ENCODE data around the gene SMAD6.
"Not testable (repeated sequence)": the region's sequence is repeated elsewhere in the genome, so short reads cannot be mapped to it uniquely, and the experiment has no call there.

Gene SMAD6

DNA sequence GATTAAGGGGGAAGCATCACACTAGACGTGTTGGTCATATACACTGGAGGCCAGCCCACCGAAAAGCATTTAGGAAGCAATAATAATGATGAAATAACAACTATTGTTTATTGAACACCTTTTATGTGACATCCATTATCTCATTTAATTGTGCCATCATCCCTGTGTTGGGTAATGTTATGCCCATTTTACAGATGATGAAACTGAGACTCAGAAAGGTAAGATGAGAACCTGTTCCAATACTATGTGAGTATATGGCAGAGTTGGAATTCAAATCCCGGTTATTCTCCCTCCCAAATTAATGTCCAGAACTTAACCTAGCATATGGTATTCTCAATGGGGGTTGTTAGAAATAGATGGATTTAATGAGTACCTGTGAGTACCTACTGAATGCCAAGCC is 99.2 kb downstream of the SMAD6 start:
- DNase-seq = no peak

DNA sequence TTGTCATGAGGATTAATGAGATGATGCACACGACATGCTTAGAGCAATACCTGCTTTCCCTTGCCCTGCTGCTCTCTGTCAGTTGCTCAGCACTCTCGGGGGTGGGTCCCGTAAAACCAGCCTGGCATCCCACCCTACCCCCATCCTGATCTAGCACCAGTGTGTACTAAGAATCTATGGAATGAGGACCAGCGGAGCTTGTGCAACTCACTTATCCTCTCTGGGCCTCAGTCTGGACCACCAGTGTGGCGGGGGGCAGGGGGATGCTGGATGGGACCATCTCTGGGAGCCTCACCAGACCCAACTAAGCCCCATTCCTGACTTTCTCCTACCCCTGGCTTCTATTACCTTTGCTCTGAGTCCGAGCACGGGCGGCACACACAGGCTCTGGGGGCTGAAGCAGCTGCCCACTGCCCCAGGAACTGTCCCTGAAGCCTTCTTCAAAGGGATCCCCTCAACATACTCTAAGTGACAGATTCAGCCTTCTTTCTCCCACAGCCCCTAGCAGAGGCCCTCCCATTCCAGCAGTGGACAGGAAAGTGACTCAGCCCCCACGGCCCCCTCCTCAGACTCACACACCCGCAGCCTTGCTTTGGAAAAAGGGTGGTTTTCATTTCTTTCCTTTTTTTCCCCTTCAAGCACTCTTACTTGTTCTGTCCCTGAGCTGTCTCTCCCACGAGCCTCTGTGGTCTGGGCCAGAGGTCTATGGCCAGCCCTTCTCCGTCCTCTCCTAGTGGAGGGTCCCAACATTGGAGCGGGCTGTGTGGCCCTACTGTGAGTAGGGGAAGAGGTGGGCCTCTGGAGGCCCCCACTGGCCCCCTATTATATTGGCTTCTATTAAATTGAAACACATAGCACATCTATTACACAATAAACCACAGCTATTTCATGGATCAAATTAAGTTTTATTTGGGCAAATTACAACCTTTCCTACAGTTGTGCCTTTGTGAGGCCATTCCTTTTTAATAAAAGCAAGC is 100.3 kb downstream of the SMAD6 start:
- no peak for DNase-seq

DNA sequence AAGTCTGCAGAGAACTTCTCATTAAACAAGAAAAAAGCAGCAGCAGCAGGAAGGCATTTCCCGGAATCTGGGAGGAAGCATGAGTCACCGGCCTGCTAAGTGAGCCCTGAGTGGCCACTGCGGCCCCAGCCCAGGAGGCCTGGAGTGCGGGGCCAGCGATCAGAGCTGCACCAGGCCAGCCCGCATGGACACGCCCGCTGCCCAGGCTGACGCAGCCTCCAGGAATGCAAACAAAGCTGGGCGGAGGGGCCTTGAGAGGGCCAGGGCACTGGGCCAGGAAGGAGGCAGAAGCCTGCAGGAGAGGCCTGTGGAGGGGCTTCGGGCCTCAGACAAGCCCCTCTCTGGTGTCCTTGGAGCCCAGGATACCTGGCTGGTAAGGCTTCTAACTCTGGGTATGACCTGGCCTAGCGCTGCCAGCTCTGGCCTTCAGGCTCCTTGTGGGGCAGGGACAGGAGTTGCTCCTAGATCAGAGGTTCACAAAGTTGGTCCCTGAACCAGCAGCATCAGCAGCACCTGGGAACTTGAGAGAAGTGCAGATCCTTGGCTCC is 101.2 kb downstream of the SMAD6 start:
- no peak for DNase-seq

DNA sequence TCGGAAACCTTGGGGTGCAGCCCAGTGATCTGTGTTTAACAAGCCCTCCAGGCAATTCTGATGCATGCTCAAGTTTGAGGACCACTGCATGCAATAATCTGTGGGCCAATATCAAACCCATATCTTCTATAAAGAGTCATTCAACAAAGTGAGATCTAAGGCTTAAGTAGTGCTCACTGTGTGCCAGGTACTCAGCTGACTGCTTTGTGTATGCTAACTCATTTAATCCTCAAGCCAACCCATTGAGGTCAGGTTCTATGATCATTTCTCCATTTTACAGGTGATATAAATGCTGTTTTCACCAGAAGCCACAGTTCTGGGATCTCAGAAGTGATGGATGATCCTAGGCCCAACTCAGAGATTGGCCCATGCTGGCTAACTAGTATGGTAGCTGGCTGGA is 101.7 kb downstream of the SMAD6 start:
- DNase-seq = no peak

- DNase-seq = no peak
Observed at GRCh38 chr15:66805202-66805885, 103.3 kb downstream of the SMAD6 start.

DNA sequence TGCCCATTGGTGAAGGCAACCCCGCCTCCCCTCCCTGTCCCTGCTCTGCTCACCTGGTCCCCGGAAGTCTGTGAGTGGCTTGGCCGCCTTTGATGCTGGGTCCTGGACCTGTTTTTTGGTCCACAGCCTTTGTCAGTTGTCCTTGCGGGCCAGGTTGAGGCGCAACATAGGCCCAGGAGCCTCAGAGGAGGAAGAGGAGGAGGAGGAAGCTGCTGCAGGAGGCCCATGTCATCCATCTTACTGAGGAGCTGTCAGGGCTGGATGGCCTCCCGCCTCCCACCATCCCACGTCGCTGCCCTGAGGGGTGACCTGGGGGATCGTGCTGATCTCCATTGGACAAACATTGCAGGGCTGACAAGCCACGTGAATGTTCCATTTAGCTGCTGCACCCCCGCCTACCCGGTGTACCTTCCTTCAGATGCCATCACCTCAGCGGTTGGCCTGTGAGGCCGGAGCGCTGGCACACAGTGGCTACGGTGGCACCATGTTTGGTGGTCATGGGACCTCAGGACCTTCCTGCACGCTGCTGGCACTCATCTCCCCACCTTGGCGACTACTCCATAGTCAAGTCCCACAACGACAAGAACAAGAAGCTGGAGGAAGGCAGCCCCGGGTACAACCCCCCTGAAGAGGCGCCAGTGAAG is 106.3 kb downstream of the SMAD6 start:
- DNase-seq = no peak

GRCh38 chr15:66809664-66810063 is 107.6 kb downstream of the SMAD6 start:
- DNase-seq = no peak

DNA sequence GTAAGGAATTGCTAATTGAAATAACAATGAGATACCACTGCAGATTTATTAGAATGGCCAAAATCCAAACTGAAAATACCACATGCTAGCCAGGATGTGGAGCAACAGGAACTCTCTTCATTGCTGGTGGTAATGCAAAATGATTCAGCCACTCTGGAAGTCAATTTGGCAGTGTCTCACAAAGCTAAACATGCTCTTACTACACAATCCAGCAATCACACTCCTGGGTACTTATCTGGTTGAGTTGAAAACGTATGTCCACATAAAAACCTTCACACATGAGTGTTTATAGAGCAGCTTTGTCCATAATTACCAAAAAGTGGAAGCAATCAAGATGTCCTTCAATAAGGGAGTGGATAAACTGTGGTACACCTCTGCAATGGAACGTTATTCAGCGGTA is 113.3 kb downstream of the SMAD6 start:
- no peak for DNase-seq

GRCh38 chr15:66816201-66816600 is 114.2 kb downstream of the SMAD6 start:
- no peak for DNase-seq

DNA sequence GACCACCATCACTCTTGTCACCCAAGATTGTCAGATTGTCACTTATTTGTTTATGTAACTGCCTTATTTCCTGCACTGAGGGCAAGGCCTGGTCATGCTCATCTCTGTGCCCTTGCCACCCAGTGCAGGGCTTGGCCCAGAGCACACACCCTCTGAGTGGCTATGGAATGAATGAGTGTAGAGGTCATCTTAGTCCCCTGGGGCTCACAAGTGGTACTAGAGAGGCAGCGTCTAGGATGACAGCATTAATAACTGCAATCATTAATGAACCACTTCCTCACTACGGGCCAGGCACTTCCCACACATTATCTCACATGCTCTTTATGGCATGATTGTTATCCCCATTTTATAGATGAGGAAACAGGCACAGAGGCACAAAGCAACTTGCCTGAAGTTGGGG is 117.0 kb downstream of the SMAD6 start:
- DNase-seq = no peak

DNA sequence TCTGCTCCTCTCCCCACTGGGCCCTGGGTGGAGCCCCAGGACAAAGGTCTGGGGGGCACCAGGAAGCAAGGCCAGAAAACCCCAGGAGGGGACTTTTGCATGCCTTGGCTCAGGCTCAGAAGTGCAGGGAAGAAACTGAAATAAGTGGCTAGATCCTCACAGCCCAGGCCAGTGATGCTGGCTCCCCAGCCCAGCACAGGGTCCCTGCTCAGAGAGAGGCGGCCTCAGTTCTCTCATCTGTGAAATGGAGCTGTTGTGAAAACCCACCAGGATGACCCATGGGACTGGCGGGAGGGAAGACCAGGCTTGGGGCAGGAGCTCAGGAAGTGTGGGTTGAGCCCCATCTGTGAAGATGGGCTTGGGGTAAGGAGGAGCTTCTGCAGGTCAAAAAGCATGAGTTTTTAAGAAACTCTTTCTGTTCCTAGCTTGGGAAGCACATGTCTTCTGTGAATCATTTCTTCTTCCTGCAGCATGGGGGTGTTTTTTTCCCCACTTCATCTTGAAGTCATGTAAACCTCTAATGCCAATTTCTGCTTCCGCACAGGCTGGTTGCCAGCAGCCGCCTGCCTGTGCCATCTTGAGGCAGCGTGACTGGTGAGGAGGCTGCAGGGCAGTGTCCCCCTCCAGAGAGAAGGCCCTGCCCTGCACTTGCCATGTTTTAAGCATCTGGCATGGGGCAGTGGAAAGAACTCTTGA is 118.6 kb downstream of the SMAD6 start:
- DNase-seq = no peak

- DNase-seq = no peak
Observed at GRCh38 chr15:66821307-66821706, 119.3 kb downstream of the SMAD6 start.

DNA sequence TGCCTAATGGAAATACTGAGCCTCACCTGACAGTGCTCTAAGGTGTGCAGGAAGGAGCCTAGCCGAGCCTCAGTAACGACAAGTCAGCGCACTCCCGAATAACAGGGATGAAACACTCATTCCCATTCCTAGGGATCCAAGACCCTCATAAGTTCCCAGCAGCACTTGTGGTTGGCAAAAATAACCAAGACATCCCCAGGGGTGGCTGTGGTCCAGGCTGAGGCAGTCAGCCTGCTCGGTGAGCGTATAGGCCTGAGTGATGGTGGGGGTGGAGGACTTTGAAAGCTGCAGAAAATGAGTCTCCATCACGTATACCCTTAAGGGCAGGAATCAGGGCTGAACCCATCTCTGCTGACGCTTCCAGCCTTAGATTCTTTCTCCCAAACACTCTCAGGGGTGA is 120.1 kb downstream of the SMAD6 start:
- no peak for DNase-seq

- DNase-seq = no peak
Observed at GRCh38 chr15:66822576-66822975, 120.5 kb downstream of the SMAD6 start.

- no peak for DNase-seq
Observed at GRCh38 chr15:66823601-66824000, 121.6 kb downstream of the SMAD6 start.

GRCh38 chr15:66824424-66824823 is 122.4 kb downstream of the SMAD6 start:
- DNase-seq = no peak

GRCh38 chr15:66825139-66825538 is 123.1 kb downstream of the SMAD6 start:
- no peak for DNase-seq

DNA sequence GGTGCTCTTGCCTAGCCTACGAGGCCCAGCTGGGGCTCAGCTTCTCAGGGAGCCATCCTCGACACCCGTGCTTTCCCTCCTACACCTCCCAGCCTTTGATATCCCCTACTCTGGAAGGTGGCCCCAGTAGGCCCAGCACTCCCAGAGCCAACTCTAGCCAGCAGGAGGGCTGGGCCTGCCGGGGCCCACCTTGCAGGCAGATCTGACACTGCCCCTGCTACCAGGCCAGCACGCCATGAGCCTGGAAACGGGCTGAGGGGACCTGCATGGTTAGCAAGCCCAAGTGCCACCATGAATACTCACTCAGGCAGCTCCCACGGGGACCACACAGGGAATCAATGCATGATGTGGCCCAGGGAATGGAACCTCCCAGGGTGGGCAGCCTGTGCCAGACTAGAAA is 123.7 kb downstream of the SMAD6 start:
- no peak for DNase-seq

DNA sequence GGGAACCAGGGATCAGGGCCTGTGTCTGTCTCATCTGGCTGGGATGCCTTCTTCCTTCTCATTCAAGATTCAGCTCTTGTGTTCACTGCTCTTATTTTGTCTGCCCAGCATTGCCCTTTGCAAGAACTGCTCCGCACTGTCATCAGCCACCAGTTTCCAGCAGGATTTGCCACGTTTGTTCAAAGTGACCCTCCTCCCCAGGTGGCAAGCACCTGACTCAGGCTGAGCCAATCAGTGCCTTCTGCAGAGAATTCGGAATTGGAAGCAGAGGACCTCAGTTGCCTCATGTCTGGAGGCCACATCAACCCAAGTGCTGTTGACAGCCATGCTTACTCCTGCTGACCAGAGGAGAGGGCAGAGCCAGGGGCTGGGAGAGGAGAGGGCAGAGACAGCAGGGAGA is 124.5 kb downstream of the SMAD6 start:
- no peak for DNase-seq

DNA sequence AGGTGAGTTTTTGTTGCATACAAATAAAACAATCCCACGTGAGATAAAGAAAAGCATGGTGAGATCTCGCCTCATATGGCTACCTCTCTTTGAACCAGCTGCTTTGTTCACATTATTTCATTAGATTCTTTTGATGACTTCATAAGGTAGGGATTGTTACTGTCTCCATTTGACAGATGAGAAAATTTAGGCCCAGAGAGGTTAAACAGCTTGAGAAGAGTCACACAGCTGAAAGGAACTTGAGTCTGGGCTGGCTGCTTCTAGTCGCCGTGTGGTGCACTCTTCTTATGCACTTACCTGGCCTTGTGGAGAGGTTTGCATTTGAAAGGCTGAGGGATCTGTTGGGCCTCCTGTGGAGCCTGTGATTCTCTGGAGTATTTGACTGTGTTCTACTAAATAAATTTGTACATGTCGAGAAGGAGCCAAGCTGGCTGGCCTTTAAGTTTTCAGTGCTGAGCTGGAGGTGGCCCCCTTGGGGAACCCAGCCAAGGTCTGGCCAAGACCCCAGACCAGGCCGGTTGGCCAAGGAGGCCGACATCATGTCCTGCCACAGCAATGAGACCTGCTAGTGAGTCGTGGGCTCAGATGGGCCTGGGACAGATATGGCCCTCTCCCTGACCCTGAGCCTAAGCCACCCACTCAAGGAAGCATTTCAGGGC is 125.1 kb downstream of the SMAD6 start:
- DNase-seq = no peak

DNA sequence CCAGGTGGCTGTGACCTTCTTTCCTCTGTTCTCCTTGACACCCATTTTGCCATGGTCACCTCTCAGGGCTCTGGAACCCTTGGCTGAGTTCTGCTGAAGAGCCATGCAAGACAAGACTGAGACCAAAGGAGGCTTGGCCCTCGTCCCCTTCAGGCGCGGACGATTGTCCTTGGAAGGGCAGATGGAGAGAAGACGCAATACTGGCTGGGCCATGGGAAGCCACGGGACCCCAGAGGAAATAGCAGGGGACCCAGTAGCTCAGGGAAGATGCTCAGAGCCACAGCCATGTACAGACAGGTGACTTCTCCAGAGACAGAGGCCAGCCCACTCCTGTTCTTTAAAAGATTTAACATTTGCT is 125.6 kb downstream of the SMAD6 start:
- DNase-seq = no peak

DNA sequence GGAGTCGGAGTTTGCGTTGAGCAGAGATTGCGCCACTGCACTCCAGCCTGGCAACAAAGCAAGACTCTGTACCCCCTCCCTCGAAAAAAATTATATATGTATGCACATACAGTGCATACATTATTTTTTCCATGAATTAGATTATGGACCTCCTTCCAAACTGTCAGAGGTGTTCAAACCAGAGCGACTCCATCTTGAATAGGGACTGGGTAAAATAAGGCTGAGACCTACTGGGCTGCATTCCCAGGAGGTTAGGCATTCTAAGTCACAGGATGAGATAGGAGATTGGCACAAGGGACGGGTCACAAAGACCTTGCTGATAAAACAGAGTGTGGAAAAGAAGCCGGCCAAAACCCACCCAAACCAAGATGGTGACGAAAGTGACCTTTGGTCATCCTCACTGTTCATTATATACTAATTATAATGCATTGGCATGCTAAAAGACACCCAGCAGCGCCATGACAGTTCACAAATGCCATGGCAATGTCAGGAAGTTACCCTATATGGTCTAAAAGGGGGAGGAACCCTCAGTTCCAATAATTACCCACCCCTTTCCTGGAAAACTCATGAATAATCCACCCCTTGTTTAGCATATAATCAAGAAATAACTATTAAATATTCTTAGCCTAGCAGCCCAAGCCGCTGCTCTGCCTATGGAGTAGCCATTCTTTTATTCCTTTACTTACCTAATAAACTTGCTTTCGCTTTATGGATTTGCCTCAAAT is 126.9 kb downstream of the SMAD6 start:
- DNase-seq = not testable (repeated sequence)

Data from CD4-positive, alpha-beta T cell treated with Interleukin-15 for 1 hour (primary cell).